Fibroblast of lung (primary cell): ENCODE measurements around the gene CCNB1IP1.

Source experiments
- EZH2 ChIP-seq: IDR thresholded peaks from 2 replicates; pipeline ENCODE4 v1.5.1; 2012; ENCODE audit warnings: low read length, control low read depth, mild to moderate bottlenecking; ENCODE audit errors: missing control alignments
- TF ChIP-seq, protein P1 (sequence below), 2 donors: IDR thresholded peaks in 1 of 2; conservative IDR thresholded peaks in 1 of 2; 1 replicate in 1 of 2; 2 replicates in 1 of 2; pipeline ENCODE4 v1.5.1; 2011 to 2012; ENCODE audit warnings: low read length in 2 of 2, control low read depth in 1 of 2, inconsistent platforms in 1 of 2, low read depth in 1 of 2, mild to moderate bottlenecking in 1 of 2

DNA sequence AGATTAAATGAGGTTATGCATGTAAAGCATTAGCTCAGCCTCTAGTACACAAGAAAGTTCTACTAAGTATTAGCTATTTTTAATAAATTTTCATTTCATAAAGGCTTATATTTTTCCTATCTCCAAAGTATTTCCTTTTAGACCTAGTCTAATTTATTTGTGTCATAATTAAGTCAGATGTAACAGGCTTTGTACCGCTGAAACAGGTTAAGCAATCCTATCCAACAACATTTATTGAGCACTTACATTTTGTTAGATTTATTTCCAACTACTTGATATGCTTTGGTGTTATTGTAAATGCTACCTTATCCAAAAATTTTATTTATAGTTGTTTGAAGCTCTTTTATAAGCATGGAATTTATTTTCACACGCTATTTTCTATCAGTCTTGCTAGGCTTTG is 8.6 kb upstream of the CCNB1IP1 start:
- TF ChIP-seq, protein P1, sequence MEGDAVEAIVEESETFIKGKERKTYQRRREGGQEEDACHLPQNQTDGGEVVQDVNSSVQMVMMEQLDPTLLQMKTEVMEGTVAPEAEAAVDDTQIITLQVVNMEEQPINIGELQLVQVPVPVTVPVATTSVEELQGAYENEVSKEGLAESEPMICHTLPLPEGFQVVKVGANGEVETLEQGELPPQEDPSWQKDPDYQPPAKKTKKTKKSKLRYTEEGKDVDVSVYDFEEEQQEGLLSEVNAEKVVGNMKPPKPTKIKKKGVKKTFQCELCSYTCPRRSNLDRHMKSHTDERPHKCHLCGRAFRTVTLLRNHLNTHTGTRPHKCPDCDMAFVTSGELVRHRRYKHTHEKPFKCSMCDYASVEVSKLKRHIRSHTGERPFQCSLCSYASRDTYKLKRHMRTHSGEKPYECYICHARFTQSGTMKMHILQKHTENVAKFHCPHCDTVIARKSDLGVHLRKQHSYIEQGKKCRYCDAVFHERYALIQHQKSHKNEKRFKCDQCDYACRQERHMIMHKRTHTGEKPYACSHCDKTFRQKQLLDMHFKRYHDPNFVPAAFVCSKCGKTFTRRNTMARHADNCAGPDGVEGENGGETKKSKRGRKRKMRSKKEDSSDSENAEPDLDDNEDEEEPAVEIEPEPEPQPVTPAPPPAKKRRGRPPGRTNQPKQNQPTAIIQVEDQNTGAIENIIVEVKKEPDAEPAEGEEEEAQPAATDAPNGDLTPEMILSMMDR (conservative IDR thresholded peaks at IDR 0.05 in 1 of 2, IDR thresholded peaks at IDR 0.05 in 1 of 2; ENCODE audit: low read depth in 1 of 2, low read length in 2 of 2), result no peak
- TF ChIP-seq EZH2, result no peak
